Neural progenitor cell (in vitro differentiated cells): Measurements from ENCODE around the gene AKAP6.

Experiments
- EZH2 ChIP-seq: fragments of 200-600 bp; sonication (generic); IDR thresholded peaks from 2 replicates; pipeline ENCODE4 v1.6.1; 2017; ENCODE audit warnings: antibody characterized with exemption, mild to moderate bottlenecking, moderate library complexity
- TF ChIP-seq, protein P1 (sequence below): fragments of 200-600 bp; sonication (generic); IDR thresholded peaks from 2 replicates; pipeline ENCODE4 v1.5.1; 2017; ENCODE audit warnings: antibody characterized with exemption, mild to moderate bottlenecking

GRCh38 chr14:32694795-32695449 lies 365.8 kb downstream of the AKAP6 start:
- TF ChIP-seq, protein P1, sequence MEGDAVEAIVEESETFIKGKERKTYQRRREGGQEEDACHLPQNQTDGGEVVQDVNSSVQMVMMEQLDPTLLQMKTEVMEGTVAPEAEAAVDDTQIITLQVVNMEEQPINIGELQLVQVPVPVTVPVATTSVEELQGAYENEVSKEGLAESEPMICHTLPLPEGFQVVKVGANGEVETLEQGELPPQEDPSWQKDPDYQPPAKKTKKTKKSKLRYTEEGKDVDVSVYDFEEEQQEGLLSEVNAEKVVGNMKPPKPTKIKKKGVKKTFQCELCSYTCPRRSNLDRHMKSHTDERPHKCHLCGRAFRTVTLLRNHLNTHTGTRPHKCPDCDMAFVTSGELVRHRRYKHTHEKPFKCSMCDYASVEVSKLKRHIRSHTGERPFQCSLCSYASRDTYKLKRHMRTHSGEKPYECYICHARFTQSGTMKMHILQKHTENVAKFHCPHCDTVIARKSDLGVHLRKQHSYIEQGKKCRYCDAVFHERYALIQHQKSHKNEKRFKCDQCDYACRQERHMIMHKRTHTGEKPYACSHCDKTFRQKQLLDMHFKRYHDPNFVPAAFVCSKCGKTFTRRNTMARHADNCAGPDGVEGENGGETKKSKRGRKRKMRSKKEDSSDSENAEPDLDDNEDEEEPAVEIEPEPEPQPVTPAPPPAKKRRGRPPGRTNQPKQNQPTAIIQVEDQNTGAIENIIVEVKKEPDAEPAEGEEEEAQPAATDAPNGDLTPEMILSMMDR = no peak
- no peak for TF ChIP-seq EZH2
